HG03378 (cell line): ENCODE results near the gene SPRYD4.
"Not testable (repeated sequence)": the region's sequence is repeated elsewhere in the genome, so short reads cannot be mapped to it uniquely, and the experiment has no call there.

Source experiments
- ATAC-seq: cut with Tn5 transposase; IDR thresholded peaks from one replicate; pipeline ENCODE4 v1.9.1; 2021; ENCODE audit warnings: mild to moderate bottlenecking, moderate library complexity; ENCODE audit not compliant: unreplicated experiment

SPRYD4 gene

GRCh38 chr12:56476143-56476542 is 7.8 kb downstream of the SPRYD4 start:
- ATAC-seq: no peak

DNA sequence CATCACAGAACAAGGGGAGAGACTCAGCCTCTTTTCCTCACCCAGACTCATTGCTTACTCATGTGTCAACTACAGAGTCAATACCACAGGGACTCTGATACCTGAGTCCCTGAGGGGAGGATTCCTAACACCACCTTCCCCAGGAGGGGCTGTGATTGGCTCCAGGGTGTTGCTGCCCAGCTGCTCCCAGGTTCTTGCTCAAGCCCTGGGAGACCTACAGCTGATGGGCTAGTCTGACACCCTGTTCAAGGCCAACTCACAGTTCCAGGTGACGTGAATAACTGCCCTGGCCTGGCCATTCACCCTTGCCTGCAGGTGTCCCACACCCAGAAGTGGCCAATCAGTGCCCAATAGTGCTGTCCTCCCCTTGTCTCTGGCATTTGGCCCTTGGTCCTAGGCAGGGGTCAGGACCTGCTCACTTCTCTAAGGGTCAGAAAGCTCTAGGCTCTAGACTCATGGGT is 8.6 kb downstream of the SPRYD4 start:
- ATAC-seq: no peak

- no peak for ATAC-seq
Observed at GRCh38 chr12:56477521-56478225, 9.3 kb downstream of the SPRYD4 start.

DNA sequence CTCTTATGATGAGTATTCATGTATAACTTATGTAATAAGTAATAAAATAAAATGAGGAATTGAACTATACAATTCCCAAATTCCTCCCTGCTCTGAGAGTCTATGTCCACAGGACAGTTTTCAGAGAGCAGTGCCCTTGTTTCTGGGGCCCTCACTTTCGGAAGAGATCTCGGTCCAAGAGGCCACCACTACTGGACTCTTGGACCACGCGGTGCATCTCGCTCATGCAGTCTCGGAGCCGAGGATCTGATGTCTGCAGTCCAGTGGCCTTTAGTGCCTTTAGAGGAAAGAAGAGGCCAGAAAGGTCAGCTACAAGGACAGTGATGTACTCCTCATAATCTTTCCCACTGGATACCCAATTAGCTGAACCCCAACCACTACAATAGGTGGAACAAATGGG is 11.2 kb downstream of the SPRYD4 start:
- no peak for ATAC-seq

- ATAC-seq: no peak
Observed at GRCh38 chr12:56484566-56484965, 16.2 kb downstream of the SPRYD4 start.

- ATAC-seq: no peak
Observed at GRCh38 chr12:56486694-56487093, 18.3 kb downstream of the SPRYD4 start.

DNA sequence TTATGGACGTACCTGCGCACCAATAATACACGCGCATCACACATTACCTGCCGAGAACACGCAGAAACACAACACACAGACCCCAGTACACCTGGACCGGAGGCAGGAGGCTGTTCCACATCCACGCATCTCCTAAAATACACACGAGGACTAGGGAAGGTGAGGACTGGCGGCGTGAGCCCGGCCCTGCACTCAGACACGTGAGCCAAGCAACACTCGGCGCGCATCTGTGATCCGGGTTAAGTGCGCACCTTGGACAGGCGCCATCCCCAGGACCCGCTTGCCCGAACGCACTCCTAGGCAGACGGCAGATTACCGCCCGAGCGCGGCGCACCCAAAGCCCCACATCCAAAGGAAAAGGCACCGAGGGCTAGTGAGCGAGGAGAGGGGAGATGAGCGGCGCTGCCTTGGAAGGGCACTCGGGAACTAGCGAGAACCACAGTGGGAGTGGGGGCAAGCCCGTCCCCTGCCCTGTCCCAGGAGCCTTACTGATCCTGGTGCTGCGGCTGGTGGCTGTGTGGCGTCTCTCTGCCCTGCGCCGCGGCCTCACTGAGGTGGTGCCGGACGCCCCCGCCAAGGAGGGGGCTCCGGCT is 19.2 kb downstream of the SPRYD4 start:
- ATAC-seq: peak; percentile 16

GRCh38 chr12:56488041-56488955 is 19.9 kb downstream of the SPRYD4 start, which contains the start of gene GLS2:
Gene GLS2 (minus strand): TSS chr12:56488161. CDS start chr12:56488118, 43 bp downstream.
- ATAC-seq: peak; percentile 92

DNA sequence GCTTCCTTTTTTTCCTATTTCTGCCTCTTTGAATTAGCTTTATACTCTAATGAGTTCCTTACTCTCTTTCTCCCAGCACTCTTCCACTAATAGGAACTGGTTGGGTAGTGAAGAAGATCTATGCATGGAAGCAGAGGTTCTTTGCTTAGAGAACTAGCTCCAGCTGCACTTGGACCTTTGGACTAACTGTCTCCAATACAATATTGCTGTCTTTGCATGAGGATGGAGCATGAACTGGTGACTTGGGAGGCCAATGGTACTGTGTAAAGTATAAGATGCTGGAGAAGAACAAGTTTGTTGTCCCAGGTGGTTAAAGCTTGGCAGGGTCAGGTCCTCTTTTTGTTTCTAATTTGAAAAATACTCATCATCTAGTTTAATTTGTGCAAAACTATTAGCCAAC is 22.0 kb downstream of the SPRYD4 start:
- no peak for ATAC-seq

DNA sequence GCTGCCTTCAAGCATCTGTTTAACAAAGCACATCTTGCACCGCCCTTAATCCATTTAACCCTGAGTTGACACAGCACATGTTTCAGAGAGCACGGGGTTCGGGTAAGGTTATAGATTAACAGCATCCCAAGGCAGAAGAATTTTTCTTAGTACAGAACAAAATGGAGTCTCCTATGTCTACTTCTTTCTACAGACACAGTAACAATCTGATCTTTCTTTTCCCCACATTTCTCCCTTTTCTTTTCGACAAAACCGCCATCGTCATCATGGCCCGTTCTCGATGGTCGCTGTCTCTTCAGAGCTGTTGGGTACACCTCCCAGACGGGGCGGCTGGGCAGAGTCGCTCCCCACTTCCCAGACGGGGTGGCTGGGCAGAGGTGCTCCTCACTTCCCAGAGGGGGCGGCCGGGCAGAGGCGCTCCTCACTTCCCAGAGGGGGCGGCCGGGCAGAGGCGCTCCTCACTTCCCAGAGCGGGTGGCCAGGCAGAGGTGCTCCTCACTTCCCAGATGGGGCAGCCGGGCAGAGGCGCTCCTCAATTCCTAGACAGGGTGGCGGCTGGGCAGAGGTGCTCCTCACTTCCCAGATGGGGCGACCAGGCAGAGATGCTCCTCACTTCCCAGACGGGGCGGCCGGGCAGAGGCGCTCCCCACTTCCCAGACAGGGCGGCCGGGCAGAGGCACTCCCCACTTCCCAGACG is 25.2 kb downstream of the SPRYD4 start:
- not testable (repeated sequence) for ATAC-seq

DNA sequence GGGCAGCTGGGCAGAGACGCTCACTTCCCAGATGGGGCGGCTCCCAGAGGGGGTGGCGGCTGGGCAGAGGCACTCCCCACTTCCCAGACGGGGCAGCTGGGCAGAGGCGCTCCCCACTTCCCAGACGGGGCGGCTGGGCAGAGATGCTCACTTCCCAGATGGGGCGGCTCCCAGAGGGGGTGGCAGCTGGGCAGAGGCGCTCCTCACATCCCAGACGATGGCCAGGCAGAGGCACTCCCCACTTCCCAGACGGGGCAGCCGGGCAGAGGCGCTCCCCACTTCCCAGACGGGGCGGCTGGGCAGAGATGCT is 25.7 kb downstream of the SPRYD4 start:
- not testable (repeated sequence) for ATAC-seq

DNA sequence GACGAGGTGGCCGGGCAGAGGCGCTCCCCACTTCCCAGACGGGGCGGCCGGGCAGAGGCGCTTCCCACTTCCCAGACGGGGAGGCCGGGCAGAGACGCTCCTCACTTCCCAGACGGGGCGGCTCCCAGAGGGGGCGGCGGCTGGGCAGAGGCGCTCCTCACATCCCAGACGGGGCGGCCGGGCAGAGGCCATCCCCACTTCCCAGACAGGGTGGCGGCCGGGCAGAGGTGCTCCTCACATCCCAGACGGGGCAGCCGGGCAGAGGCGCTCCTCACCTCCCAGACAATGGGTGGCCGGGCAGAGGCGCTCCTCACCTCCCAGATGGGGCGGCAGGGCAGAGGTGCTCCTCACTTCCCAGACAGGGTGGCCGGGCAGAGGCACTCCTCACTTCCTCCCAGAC is 26.1 kb downstream of the SPRYD4 start:
- ATAC-seq: not testable (repeated sequence)

GRCh38 chr12:56496704-56497103 is 28.3 kb downstream of the SPRYD4 start:
- not testable (repeated sequence) for ATAC-seq

DNA sequence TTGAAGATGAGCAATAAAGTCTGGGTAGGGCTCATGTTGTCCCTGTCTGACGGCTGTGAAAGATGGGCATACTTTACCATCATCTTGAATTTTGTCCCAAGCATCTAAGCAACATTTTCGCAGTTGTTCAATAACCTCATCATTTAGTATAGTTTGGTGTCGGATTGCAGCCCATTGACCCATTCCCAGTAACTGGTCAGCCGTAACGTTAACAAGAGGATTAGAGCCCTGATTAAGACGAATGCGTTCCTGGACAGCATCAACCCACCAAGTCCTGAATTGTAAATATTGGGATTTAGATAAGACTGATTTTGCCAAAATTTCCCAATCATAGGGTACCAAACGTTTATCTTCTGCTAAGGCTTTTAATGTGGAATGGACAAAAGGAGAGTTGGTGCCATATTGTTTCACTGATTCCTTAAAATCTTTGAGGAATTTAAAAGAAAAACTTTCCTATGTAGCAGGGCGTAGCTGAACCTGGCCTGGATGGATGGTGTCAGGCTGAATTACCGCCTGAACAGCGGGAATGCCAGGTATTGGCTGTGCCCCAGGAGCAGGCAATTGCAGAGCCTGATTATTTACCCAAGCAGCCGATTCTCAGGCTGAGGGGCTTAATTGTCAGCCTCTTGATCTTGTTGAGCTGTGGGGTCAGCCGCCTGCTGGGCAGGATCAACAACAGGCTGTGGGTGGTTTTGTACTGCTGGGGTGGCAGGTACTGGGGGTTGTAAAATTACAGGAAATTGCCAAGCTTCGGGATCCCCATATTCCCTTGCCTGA is 29.9 kb downstream of the SPRYD4 start:
- ATAC-seq: not testable (repeated sequence)

GRCh38 chr12:56499452-56499851 is 31.1 kb downstream of the SPRYD4 start:
- ATAC-seq: not testable (repeated sequence)

DNA sequence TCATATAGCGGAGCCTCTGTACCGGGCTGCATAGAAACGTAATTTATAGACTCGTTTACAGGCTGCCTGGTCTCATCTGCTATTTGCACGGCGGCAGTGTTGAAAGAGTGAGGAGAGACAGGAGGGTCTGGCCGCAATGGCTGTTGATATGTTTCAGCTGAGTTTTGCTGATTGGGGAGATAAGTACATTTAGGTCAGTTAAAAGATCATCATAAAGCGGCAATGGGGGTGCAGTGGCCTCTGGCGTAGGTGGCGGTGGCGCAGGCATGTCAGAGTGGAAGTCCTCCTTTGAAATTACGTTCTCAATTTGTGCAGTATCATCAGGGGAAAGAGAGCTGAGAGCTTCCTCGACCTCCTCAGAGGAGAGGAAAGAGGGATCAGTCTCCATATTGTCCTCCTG is 31.5 kb downstream of the SPRYD4 start:
- ATAC-seq: not testable (repeated sequence)

DNA sequence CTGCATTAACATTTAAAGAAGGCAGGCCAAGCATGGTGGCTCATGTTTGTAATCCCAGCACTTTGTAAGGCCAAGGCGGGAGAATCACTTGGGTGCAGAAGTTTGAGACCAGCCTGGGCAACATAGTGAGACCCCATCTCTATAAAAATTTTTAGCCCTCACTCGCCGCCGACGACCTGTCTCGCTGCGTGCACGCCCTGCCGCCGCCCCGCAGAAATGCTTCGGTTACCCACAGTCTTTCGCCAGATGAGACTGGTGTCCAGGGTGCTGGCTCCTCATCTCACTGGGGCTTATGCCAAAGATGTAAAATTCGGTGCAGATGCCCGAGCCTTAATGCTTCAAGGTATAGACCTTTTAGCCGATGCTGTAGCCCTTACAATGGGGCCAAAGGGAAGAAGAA is 42.4 kb downstream of the SPRYD4 start:
- ATAC-seq: no peak

- ATAC-seq: not testable (repeated sequence)
Observed at GRCh38 chr12:56514014-56514318, 45.6 kb downstream of the SPRYD4 start.

DNA sequence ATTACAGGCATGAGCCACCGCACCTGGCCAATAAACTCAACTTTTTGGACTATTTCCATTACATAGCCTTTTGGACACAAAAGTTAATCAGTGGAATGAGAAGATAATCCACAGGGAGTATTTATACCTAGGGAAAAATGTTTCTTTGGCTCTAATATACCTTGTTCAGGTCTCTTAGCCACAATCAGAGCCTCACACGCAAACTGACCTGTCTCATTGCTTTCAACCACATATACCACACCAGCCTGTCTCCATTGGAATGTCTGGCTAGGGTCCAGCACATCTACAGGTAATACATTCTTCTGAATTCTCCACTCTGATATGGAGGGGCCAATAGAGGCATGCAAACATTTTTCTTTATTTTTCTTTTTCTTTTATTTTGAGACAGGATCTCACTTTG is 49.5 kb downstream of the SPRYD4 start:
- no peak for ATAC-seq

DNA sequence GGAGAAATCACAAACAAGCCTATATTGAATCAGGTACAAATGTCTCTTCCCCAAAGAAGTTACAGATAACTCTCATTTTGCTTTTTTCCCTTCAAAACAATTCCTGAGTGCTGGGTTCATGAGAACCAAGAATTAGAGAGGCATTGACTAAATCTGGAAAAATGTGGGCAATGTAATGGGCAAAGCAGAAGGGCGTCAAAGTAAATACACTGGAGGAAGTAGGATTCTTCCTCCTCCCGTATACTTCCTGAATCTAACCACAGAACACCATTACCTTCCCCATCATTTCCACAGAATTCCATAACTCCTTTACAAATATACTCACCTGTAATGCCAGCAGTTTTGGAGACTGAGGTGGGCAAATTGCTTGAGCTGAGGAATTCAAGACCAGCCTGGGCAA is 50.2 kb downstream of the SPRYD4 start:
- ATAC-seq: no peak
